Measurements from ENCODE around the gene TBC1D19. TPM values are rescaled to one million over a fixed set of nuclear protein-coding genes. Genes with fewer than 3 reads are reported as not detected.

TBC1D19 gene
- total and polyA plus RNA-seq, 4 donors, result 1.2 to 5.8 (median 2.2) TPM

DNA sequence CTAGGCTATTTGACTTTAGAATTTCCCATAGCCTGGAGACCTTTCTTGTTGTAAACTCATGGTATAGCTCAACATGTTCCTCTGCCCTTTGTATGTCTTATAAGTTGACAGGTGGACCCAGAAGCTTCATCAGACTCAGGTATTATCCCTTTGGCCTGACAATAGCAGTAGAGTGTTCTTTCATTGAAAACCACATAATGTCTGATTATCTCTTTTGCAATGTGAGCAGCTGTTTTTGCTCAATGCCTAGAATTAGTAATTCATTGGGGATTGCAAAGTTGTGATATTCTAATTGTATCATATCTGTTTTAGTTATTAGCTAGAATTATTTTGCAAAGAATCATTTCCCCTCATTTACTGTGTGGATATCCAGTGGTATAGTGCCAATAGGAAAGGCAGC is 27.5 kb downstream of the TBC1D19 start:
- H3K27ac ChIP-seq (ENCODE audit: low read depth in 1 of 2, low read length in 2 of 2), result no peak overlapping the region
- no peak overlapping the region for H3K9ac ChIP-seq (ENCODE audit: low read depth in 1 of 2, low read length in 2 of 2)
- no peaks in the 10 kb centered on the region for H3K27me3 ChIP-seq (ENCODE audit: control insufficient read depth in 4 of 4, insufficient read depth in 4 of 4, low read length in 3 of 4)
- no peaks in the 10 kb centered on the region for H3K36me3 ChIP-seq (ENCODE audit: control insufficient read depth in 4 of 4, insufficient read depth in 3 of 4, low read depth in 1 of 4, low read length in 3 of 4)
- no peak overlapping the region for H3K4me3 ChIP-seq (ENCODE audit: low read depth in 1 of 3, low read length in 3 of 3)
- no peak for DNase-seq (ENCODE audit: low spot score)
- TF ChIP-seq EGR1 (IDR thresholded peaks at IDR 0.05; ENCODE audit: low read depth in 2 of 2) (no peak), NR2F2 (IDR thresholded peaks at IDR 0.05) (no peak), SP1 (IDR thresholded peaks at IDR 0.05) (no peak), JUND (IDR thresholded peaks at IDR 0.05) (no peak)
- TF ChIP-seq, protein P1, sequence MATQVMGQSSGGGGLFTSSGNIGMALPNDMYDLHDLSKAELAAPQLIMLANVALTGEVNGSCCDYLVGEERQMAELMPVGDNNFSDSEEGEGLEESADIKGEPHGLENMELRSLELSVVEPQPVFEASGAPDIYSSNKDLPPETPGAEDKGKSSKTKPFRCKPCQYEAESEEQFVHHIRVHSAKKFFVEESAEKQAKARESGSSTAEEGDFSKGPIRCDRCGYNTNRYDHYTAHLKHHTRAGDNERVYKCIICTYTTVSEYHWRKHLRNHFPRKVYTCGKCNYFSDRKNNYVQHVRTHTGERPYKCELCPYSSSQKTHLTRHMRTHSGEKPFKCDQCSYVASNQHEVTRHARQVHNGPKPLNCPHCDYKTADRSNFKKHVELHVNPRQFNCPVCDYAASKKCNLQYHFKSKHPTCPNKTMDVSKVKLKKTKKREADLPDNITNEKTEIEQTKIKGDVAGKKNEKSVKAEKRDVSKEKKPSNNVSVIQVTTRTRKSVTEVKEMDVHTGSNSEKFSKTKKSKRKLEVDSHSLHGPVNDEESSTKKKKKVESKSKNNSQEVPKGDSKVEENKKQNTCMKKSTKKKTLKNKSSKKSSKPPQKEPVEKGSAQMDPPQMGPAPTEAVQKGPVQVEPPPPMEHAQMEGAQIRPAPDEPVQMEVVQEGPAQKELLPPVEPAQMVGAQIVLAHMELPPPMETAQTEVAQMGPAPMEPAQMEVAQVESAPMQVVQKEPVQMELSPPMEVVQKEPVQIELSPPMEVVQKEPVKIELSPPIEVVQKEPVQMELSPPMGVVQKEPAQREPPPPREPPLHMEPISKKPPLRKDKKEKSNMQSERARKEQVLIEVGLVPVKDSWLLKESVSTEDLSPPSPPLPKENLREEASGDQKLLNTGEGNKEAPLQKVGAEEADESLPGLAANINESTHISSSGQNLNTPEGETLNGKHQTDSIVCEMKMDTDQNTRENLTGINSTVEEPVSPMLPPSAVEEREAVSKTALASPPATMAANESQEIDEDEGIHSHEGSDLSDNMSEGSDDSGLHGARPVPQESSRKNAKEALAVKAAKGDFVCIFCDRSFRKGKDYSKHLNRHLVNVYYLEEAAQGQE (IDR thresholded peaks at IDR 0.05), result no peak
- H3K9me3 ChIP-seq (ENCODE audit: control insufficient read depth in 4 of 4, low read length in 3 of 4), result no peaks in the 10 kb centered on the region
- H3K4me1 ChIP-seq (ENCODE audit: control insufficient read depth in 4 of 4, insufficient read depth in 4 of 4, low read length in 3 of 4), result no peaks in the 10 kb centered on the region

DNA sequence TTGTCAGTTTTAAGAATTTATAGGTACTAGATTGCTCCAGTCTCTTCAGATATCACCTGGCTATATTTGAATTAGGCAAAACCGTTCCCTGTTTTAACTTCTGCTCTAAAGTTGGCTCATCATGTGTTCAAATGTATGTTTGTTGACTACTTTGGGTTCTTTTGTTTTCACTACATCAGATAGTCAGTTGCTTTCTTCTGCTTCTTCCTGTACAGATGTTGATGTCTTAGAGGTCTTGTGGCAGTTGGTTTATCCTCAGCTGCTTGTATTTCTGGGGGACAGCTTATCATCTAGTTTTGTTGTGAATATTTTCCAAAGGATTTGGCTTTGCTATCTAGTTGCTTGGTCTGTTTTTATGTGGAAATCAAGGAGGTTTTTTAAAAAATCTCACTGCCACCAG is 28.0 kb downstream of the TBC1D19 start:
- no peak for TF ChIP-seq YY1 (IDR thresholded peaks at IDR 0.05)
- TF ChIP-seq, protein P2, sequence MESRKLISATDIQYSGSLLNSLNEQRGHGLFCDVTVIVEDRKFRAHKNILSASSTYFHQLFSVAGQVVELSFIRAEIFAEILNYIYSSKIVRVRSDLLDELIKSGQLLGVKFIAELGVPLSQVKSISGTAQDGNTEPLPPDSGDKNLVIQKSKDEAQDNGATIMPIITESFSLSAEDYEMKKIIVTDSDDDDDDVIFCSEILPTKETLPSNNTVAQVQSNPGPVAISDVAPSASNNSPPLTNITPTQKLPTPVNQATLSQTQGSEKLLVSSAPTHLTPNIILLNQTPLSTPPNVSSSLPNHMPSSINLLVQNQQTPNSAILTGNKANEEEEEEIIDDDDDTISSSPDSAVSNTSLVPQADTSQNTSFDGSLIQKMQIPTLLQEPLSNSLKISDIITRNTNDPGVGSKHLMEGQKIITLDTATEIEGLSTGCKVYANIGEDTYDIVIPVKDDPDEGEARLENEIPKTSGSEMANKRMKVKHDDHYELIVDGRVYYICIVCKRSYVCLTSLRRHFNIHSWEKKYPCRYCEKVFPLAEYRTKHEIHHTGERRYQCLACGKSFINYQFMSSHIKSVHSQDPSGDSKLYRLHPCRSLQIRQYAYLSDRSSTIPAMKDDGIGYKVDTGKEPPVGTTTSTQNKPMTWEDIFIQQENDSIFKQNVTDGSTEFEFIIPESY (IDR thresholded peaks at IDR 0.05), result no peak
- no peak for TF ChIP-seq RXRA (IDR thresholded peaks at IDR 0.05)
- TF ChIP-seq, protein P3, sequence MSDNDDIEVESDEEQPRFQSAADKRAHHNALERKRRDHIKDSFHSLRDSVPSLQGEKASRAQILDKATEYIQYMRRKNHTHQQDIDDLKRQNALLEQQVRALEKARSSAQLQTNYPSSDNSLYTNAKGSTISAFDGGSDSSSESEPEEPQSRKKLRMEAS (IDR thresholded peaks at IDR 0.05), result no peak
- no peak for TF ChIP-seq GABPA (IDR thresholded peaks at IDR 0.05 in 1 of 2, conservative IDR thresholded peaks at IDR 0.05 in 1 of 2)
- no peak for TF ChIP-seq EGR1 (IDR thresholded peaks at IDR 0.05; ENCODE audit: low read depth in 2 of 2)
- TF ChIP-seq, protein P4, sequence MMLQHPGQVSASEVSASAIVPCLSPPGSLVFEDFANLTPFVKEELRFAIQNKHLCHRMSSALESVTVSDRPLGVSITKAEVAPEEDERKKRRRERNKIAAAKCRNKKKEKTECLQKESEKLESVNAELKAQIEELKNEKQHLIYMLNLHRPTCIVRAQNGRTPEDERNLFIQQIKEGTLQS (IDR thresholded peaks at IDR 0.05), result no peak
- TF ChIP-seq JUND (IDR thresholded peaks at IDR 0.05), result no peak
- no peak for TF ChIP-seq HNF4G (IDR thresholded peaks at IDR 0.05)
- H3K9me3 ChIP-seq (ENCODE audit: control insufficient read depth in 4 of 4, low read length in 3 of 4), result no peaks in the 10 kb centered on the region
- H3K27me3 ChIP-seq (ENCODE audit: control insufficient read depth in 4 of 4, insufficient read depth in 4 of 4, low read length in 3 of 4), result no peaks in the 10 kb centered on the region
- no peak for DNase-seq (ENCODE audit: low spot score)
- H3K27ac ChIP-seq (ENCODE audit: low read depth in 1 of 2, low read length in 2 of 2), result no peak overlapping the region
- no peaks in the 10 kb centered on the region for H3K36me3 ChIP-seq (ENCODE audit: control insufficient read depth in 4 of 4, insufficient read depth in 3 of 4, low read depth in 1 of 4, low read length in 3 of 4)
- H3K4me3 ChIP-seq (ENCODE audit: low read depth in 1 of 3, low read length in 3 of 3), result no peak overlapping the region
- WGBS, result 86% methylated on average over 1 of the region's 1 CpG
- H3K4me1 ChIP-seq (ENCODE audit: control insufficient read depth in 4 of 4, insufficient read depth in 4 of 4, low read length in 3 of 4), result no peaks in the 10 kb centered on the region
- no peak overlapping the region for H3K9ac ChIP-seq (ENCODE audit: low read depth in 1 of 2, low read length in 2 of 2)

DNA sequence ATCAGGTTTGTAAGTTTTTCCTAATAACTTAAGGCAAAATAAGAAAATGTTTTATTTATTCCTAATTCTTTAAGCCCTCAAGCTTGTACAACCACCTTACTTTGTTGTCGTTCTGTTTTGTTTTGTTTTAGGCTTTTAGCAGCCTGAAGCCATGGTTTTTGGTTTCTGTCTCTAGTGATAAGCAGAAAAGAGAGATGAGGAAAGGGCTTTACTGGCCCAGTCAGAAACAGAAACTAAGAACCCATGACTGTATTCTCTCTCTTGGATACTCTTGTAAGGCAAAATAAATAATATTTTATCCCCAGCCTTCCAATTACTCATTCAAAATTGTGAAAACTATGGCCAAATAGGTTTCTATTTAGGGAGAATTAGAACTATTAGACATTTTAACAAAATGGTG is 29.4 kb downstream of the TBC1D19 start:
- H3K36me3 ChIP-seq (ENCODE audit: control insufficient read depth in 4 of 4, insufficient read depth in 3 of 4, low read depth in 1 of 4, low read length in 3 of 4), result no peaks in the 10 kb centered on the region
- DNase-seq (ENCODE audit: low spot score), result no peak
- H3K4me1 ChIP-seq (ENCODE audit: control insufficient read depth in 4 of 4, insufficient read depth in 4 of 4, low read length in 3 of 4), result no peaks in the 10 kb centered on the region
- no peak overlapping the region for H3K4me3 ChIP-seq (ENCODE audit: low read depth in 1 of 3, low read length in 3 of 3)
- TF ChIP-seq RAD21 (IDR thresholded peaks at IDR 0.05) (no peak), HNF4A (conservative IDR thresholded peaks at IDR 0.05) (no peak)
- H3K9ac ChIP-seq (ENCODE audit: low read depth in 1 of 2, low read length in 2 of 2), result no peak overlapping the region
- H3K9me3 ChIP-seq (ENCODE audit: control insufficient read depth in 4 of 4, low read length in 3 of 4), result no peaks in the 10 kb centered on the region
- no peak overlapping the region for H3K27ac ChIP-seq (ENCODE audit: low read depth in 1 of 2, low read length in 2 of 2)
- H3K27me3 ChIP-seq (ENCODE audit: control insufficient read depth in 4 of 4, insufficient read depth in 4 of 4, low read length in 3 of 4), result no peaks in the 10 kb centered on the region
- 67% methylated on average over 1 of the region's 1 CpG for WGBS

All from liver (tissue), 9 donors.